ENCODE results near the gene ADAM30.

ADAM30 gene

GRCh38 chr1:119909890-119910596, 13.7 kb upstream of the ADAM30 start:
- in situ Hi-C loops (cut with MboI; ENCODE audit: low sequenced_read_pairs): no loop called here

- in situ Hi-C loops (cut with MboI; ENCODE audit: low sequenced_read_pairs): no loop called here
Measured at GRCh38 chr1:119908661-119909060, 12.3 kb upstream of the ADAM30 start.

GRCh38 chr1:119906927-119907652, 10.8 kb upstream of the ADAM30 start:
- in situ Hi-C loops (cut with MboI; ENCODE audit: low sequenced_read_pairs): no loop called here

GRCh38 chr1:119903443-119903835, 7.1 kb upstream of the ADAM30 start:
- in situ Hi-C loops (cut with MboI; ENCODE audit: low sequenced_read_pairs): no loop called here

GRCh38 chr1:119902775-119903442, 6.6 kb upstream of the ADAM30 start:
- in situ Hi-C loops (cut with MboI; ENCODE audit: low sequenced_read_pairs): no loop called here

GRCh38 chr1:119898981-119899720, 2.8 kb upstream of the ADAM30 start:
- in situ Hi-C loops (cut with MboI; ENCODE audit: low sequenced_read_pairs): no loop called here

- in situ Hi-C loops (cut with MboI; ENCODE audit: low sequenced_read_pairs): no loop called here
Measured at GRCh38 chr1:119898530-119898929, 2.2 kb upstream of the ADAM30 start.

- in situ Hi-C loops (cut with MboI; ENCODE audit: low sequenced_read_pairs): no loop called here
Measured at GRCh38 chr1:119895102-119895501, 1.2 kb downstream of the ADAM30 start.

GRCh38 chr1:119893827-119894700, 2.3 kb downstream of the ADAM30 start:
- in situ Hi-C loops (cut with MboI; ENCODE audit: low sequenced_read_pairs): no loop called here

GRCh38 chr1:119893238-119893791, 3.0 kb downstream of the ADAM30 start:
- in situ Hi-C loops (cut with MboI; ENCODE audit: low sequenced_read_pairs): no loop called here

- in situ Hi-C loops (cut with MboI; ENCODE audit: low sequenced_read_pairs): no loop called here
Measured at GRCh38 chr1:119891386-119891785, 4.9 kb downstream of the ADAM30 start.

- in situ Hi-C loops (cut with MboI; ENCODE audit: low sequenced_read_pairs): no loop called here
Measured at GRCh38 chr1:119888476-119888875, 7.8 kb downstream of the ADAM30 start.

GRCh38 chr1:119887427-119887826, 8.9 kb downstream of the ADAM30 start:
- in situ Hi-C loops (cut with MboI; ENCODE audit: low sequenced_read_pairs): no loop called here

- in situ Hi-C loops (cut with MboI; ENCODE audit: low sequenced_read_pairs): no loop called here
Measured at GRCh38 chr1:119885903-119886783, 10.2 kb downstream of the ADAM30 start.

- in situ Hi-C loops (cut with MboI; ENCODE audit: low sequenced_read_pairs): no loop called here
Measured at GRCh38 chr1:119884711-119885110, 11.6 kb downstream of the ADAM30 start.

GRCh38 chr1:119883826-119884225, 12.5 kb downstream of the ADAM30 start:
- in situ Hi-C loops (cut with MboI; ENCODE audit: low sequenced_read_pairs): no loop called here

- in situ Hi-C loops (cut with MboI; ENCODE audit: low sequenced_read_pairs): no loop called here
Measured at GRCh38 chr1:119882132-119883049, 13.9 kb downstream of the ADAM30 start.

All from HL-60/S4 treated with retinoic acid at 250 ng/mL for 4 days and 3 days (cell line).